GM12878 (cell line): Measurements from ENCODE around the gene KRT25. TPM values are rescaled to one million over a fixed set of nuclear protein-coding genes. Genes with fewer than 3 reads are reported as not detected.

Source experiments
- ATAC-seq: fragments of 200-7000 bp; cut with Tn5 transposase; 3 replicates; pipeline ENCODE4 v1.9.1; 2020; ENCODE audit warnings: mild to moderate bottlenecking, moderate library complexity
- BruUV-seq: library from RNA; stranded (reverse); fragments of 400-500 nt; replicated peaks from 2 replicates; lab custom pipeline; 2021; lab: Mats Ljungman, UMichigan
- CTCF ChIA-PET: fragments of 300-600 bp; sonication (Branson Sonifier 250); formaldehyde crosslinking; extraction: SDS; loops from one replicate; lab custom pipeline; 2021; ENCODE audit warnings: inconsistent platforms; lab: Yijun Ruan, JAX
- POLR2A ChIA-PET: fragments of 350-600 bp; formaldehyde crosslinking; extraction: SDS; loops from one replicate; lab custom pipeline; 2021; ENCODE audit warnings: inconsistent platforms; lab: Charles Lee
- RAD21 ChIA-PET: fragments of 300-600 bp; sonication (Branson Sonifier 250); formaldehyde crosslinking; loops from one replicate; lab custom pipeline; 2023; ENCODE audit warnings: antibody characterized with exemption; ENCODE audit not compliant: unreplicated experiment; lab: Charles Lee
- SMC1A ChIA-PET: fragments of 300-600 bp; sonication (Branson Sonifier 250); formaldehyde crosslinking; loops from one replicate; lab custom pipeline; 2023; ENCODE audit not compliant: unreplicated experiment, uncharacterized antibody; lab: Charles Lee
- DNase-seq: peaks from one replicate; pipeline ENCODE4 v3.0.0-alpha.2; 2011; ENCODE audit warnings: low read depth, low spot score
- FAIRE-seq: peaks from 3 replicates; lab custom pipeline; 2011; peaks lifted over from hg19 to GRCh38; lab: Jason Lieb, UNC
- H2AFZ ChIP-seq: 2 replicates; pipeline ENCODE4 v1.6.0; 2011; ENCODE audit warnings: low read depth, low read length, control low read depth; ENCODE audit not compliant: control insufficient read depth
- H3K27ac ChIP-seq: 2 replicates; pipeline ENCODE4 v1.5.1; 2011; ENCODE audit warnings: control low read depth; ENCODE audit not compliant: control insufficient read depth, insufficient read depth
- H3K27me3 ChIP-seq, 2 experiments: replicated peaks in 1 of 2; 2 replicates each; pipeline versions ENCODE4 v1.6.0 to v1.6.1; 2011; ENCODE audit warnings: low read length in 1 of 2; ENCODE audit not compliant: control insufficient read depth in 2 of 2, insufficient read depth in 2 of 2
- H3K36me3 ChIP-seq, 2 experiments: 2 replicates each; pipeline ENCODE4 v1.5.1; 2011; ENCODE audit warnings: low read length in 1 of 2; ENCODE audit not compliant: control insufficient read depth in 2 of 2, insufficient read depth in 2 of 2
- H3K4me1 ChIP-seq: 2 replicates; pipeline ENCODE4 v1.6.1; 2011; ENCODE audit warnings: mild to moderate bottlenecking, low read length, moderate library complexity, mixed read lengths; ENCODE audit not compliant: control insufficient read depth, insufficient read depth
- H3K4me2 ChIP-seq: 2 replicates; pipeline ENCODE4 v1.6.0; 2011; ENCODE audit warnings: control low read depth; ENCODE audit not compliant: control insufficient read depth, insufficient read depth
- H3K4me3 ChIP-seq: fragments of 200-600 bp; sonication (generic); 2 replicates; pipeline ENCODE4 v1.5.1; 2016
- H3K79me2 ChIP-seq: 2 replicates; pipeline ENCODE4 v1.6.0; 2011; ENCODE audit warnings: low read length; ENCODE audit not compliant: control insufficient read depth, insufficient read depth
- H3K9ac ChIP-seq: 2 replicates; pipeline ENCODE4 v1.8.0; 2011; ENCODE audit warnings: low read length, control low read depth, mixed read lengths; ENCODE audit not compliant: control insufficient read depth, insufficient read depth
- H3K9me3 ChIP-seq: replicated peaks from 3 replicates; pipeline ENCODE4 v1.5.1; 2011; ENCODE audit warnings: mild to moderate bottlenecking, low read length; ENCODE audit not compliant: control insufficient read depth, insufficient read depth
- H4K20me1 ChIP-seq: 2 replicates; pipeline ENCODE4 v1.6.0; 2011; ENCODE audit not compliant: control insufficient read depth, insufficient read depth
- BCL11A ChIP-seq: IDR thresholded peaks from 2 replicates; pipeline ENCODE4 v1.6.1; 2011; ENCODE audit warnings: low read depth, low read length
- BRCA1 ChIP-seq: IDR thresholded peaks from 2 replicates; pipeline ENCODE4 v1.6.1; 2011; ENCODE audit warnings: low read depth, low read length, improper control_type of control experiment
- CEBPB ChIP-seq, 2 experiments: fragments of 150-350 bp in 1 of 2; IDR thresholded peaks; 2 replicates each; pipeline ENCODE4 v1.6.1; 2012 to 2014; ENCODE audit warnings: low read depth in 2 of 2, low read length in 2 of 2, borderline replicate concordance in 1 of 2, inconsistent platforms in 1 of 2
- CHD2 ChIP-seq: IDR thresholded peaks from 2 replicates; pipeline ENCODE4 v1.6.1; 2011; ENCODE audit warnings: low read depth, low read length, improper control_type of control experiment, borderline replicate concordance
- FOXK2 ChIP-seq: fragments of 450-650 bp; IDR thresholded peaks from 2 replicates; pipeline ENCODE4 v1.6.1; 2017; ENCODE audit warnings: mild to moderate bottlenecking, moderate library complexity
- HDAC2 ChIP-seq: fragments of 200-600 bp; sonication (generic); IDR thresholded peaks from 2 replicates; pipeline ENCODE4 v1.6.1; 2017
- IKZF2 ChIP-seq, 2 experiments: fragments of 450-650 bp; IDR thresholded peaks; 2 replicates each; pipeline ENCODE4 v1.6.1; 2017; ENCODE audit warnings: mild to moderate bottlenecking in 2 of 2, moderate library complexity in 2 of 2
- IRF3 ChIP-seq: fragments of 450-650 bp; IDR thresholded peaks from 2 replicates; pipeline ENCODE4 v1.6.1; 2014; ENCODE audit warnings: mild to moderate bottlenecking
- KLF5 ChIP-seq: fragments of 450-650 bp; IDR thresholded peaks from 2 replicates; pipeline ENCODE4 v1.6.1; 2014; ENCODE audit warnings: mild to moderate bottlenecking; ENCODE audit not compliant: partially characterized antibody
- MEF2A ChIP-seq: IDR thresholded peaks from 2 replicates; pipeline ENCODE4 v1.6.1; 2011; ENCODE audit warnings: low read depth, mild to moderate bottlenecking, low read length, moderate library complexity; ENCODE audit not compliant: insufficient read depth
- RAD51 ChIP-seq: fragments of 450-650 bp; IDR thresholded peaks from 2 replicates; pipeline ENCODE4 v1.6.1; 2016; ENCODE audit warnings: moderate library complexity, mild to moderate bottlenecking, inconsistent platforms
- USF1 ChIP-seq: IDR thresholded peaks from 2 replicates; pipeline ENCODE4 v1.6.1; 2011; ENCODE audit warnings: borderline replicate concordance, low read depth, mild to moderate bottlenecking, moderate library complexity, mixed read lengths, low read length; ENCODE audit not compliant: insufficient read depth; ENCODE audit errors: extremely low read length
- ZNF217 ChIP-seq: fragments of 450-650 bp; IDR thresholded peaks from 2 replicates; pipeline ENCODE4 v1.6.1; 2017; ENCODE audit warnings: antibody characterized with exemption, mild to moderate bottlenecking
- ZNF384 ChIP-seq: IDR thresholded peaks from 2 replicates; pipeline ENCODE4 v1.6.1; 2012; ENCODE audit warnings: low read depth, mild to moderate bottlenecking, low read length, improper control_type of control experiment, borderline replicate concordance
- WGBS: methylation state at CpG from one replicate; pipeline ENCODE4 v1.1.6; 2016; ENCODE audit warnings: low lambda C conversion rate; ENCODE audit not compliant: insufficient replicate concordance, insufficient coverage; ENCODE audit errors: missing lambda C conversion rate; 5-methylcytosine and 5-hydroxymethylcytosine counted together
- in situ Hi-C: fragments of 300-500 bp; cut with MboI; formaldehyde crosslinking; loops from 9 replicates; pipeline ENCODE4 v1.14.3; 2018; ENCODE audit warnings: mixed read lengths
- intact Hi-C: fragments of 100-400 bp; cut with micrococcal nuclease; formaldehyde crosslinking; loops from one replicate; pipeline ENCODE4 v1.14.2; 2022; ENCODE audit not compliant: unreplicated experiment
- polyA plus RNA-seq, 11 experiments: library from polyadenylated mRNA; depleted of rRNA in 4 of 11; unstranded in 6 of 11; stranded (reverse) in 5 of 11; fragments of >200 nt; fragmentation: Nextera tagmentation in 4 of 11; fragmentation: Illumina TruSeq in 1 of 11; extraction: Ambion mirVana in 4 of 11; extraction: Trizol in 1 of 11; gene quantifications; 1 replicate in 1 of 11; 2 replicates in 10 of 11; pipeline versions ENCODE4 v1.2.1 to v1.2.3, GENCODE V29; 2011 to 2016; ENCODE audit warnings: inconsistent platforms in 2 of 11, missing spikeins in 2 of 11, low read depth in 1 of 11
- total RNA-seq, 4 experiments: library from RNA; depleted of rRNA in 3 of 4; stranded (reverse); fragments of >200 nt in 3 of 4; fragmentation: Illumina TruSeq in 1 of 4; extraction: Trizol in 1 of 4; gene quantifications; 2 replicates each; pipeline versions ENCODE4 v1.2.1 to v1.2.3, GENCODE V29; 2013 to 2021

Gene KRT25
- total and polyA plus RNA-seq, 10 of the 15 experiments (the other 5 are each of a cell fraction or from before 2014, with no cell fraction given): not detected

- Histone ChIP-seq H3K4me1 (no peaks in the 10 kb centered on the region), H4K20me1 (no peaks in the 10 kb centered on the region), H3K9me3 (no peaks in the 10 kb centered on the region; the same call in 1 of the 3 replicates), H2AFZ (no peak overlapping the region), H3K79me2 (no peaks in the 10 kb centered on the region), H3K27me3 (peaks cover 0 to 4% of the 10 kb centered on the region in 2 experiments; a peak in 2 of 4 replicates), H3K4me3 (no peak overlapping the region), H3K4me2 (no peak overlapping the region), H3K36me3 (no peaks in the 10 kb centered on the region), H3K9ac (no peak overlapping the region), H3K27ac (no peak overlapping the region)
- ChIA-PET CTCF (interaction anchor here (0.8 to 1.4 kb wide), 2 partner anchors 40 to 84 kb away, joined by 3 to 4 read pairs; no protein-coding TSS in a partner anchor), SMC1A (interaction anchor here (0.6 to 1.6 kb wide), 3 partner anchors 50 to 97 kb away, joined by 3 to 7 read pairs (median 3); no protein-coding TSS in a partner anchor), RAD21 (interaction anchor here (1.1 kb wide), 1 partner anchor 44 kb away, joined by 3 read pairs; no protein-coding TSS in a partner anchor), POLR2A (no interaction called here)
- intact Hi-C loops (loop anchor here (10.0 kb wide), 1 partner anchor 157 kb away; the partner anchor contains the start of gene CCR7), in situ Hi-C loops (no loop called here)
- FAIRE-seq (no peak), ATAC-seq (no peak), DNase-seq (no peak)
- no TSS peak for BruUV-seq
- no peak for TF ChIP-seq CEBPB (IDR thresholded peaks at IDR 0.05; ENCODE audit: borderline replicate concordance in 1 of 2, low read depth in 2 of 2, low read length in 2 of 2)
- no peak for TF ChIP-seq MEF2A
- TF ChIP-seq BRCA1: no peak
- no peak for TF ChIP-seq BCL11A
- TF ChIP-seq IRF3: no peak
- no peak for TF ChIP-seq RAD51
- no peak for TF ChIP-seq FOXK2
- no peak for TF ChIP-seq ZNF217
- TF ChIP-seq USF1: no peak
- no peak for TF ChIP-seq ZNF384
- no peak for TF ChIP-seq KLF5
- no peak for TF ChIP-seq IKZF2 (IDR thresholded peaks at IDR 0.05)
- no peak for TF ChIP-seq CHD2
- TF ChIP-seq HDAC2: no peak
- WGBS: 0% methylated on average over 1 of the region's 1 CpG
These were observed 32.9 kb downstream of the KRT25 start for GRCh38 chr17:40722241-40722640.
